ENCODE measurements around the gene HNRNPAB. TPM values are rescaled to one million over a fixed set of nuclear protein-coding genes. Genes with fewer than 3 reads are reported as not detected.

The HNRNPAB gene
- total and polyA plus RNA-seq, 2 experiments from 2014 or later = 47.6 to 117 TPM

- no peak overlapping the region for H3K27ac ChIP-seq
- no peak overlapping the region for H3K4me3 ChIP-seq
- H3K79me2 ChIP-seq (ENCODE audit: insufficient read depth) = no peaks in the 10 kb centered on the region
- H3K9me2 ChIP-seq (ENCODE audit: insufficient read depth) = no peaks in the 10 kb centered on the region
- in situ Hi-C loops (cut with MboI) = no loop called here
- no peaks in the 10 kb centered on the region for H3F3A ChIP-seq (ENCODE audit: insufficient read depth)
- H3K27me3 ChIP-seq (replicated peaks; ENCODE audit: insufficient read depth) = no peaks in the 10 kb centered on the region
- no peaks in the 10 kb centered on the region for H3K9me3 ChIP-seq (ENCODE audit: low read depth)
- H3K36me3 ChIP-seq (ENCODE audit: low read depth) = no peaks in the 10 kb centered on the region
- no peak overlapping the region for H2AFZ ChIP-seq
- no peak for DNase-seq
- WGBS, 2 experiments (ENCODE audit: low coverage in 1 of 2, low lambda C conversion rate in 2 of 2, missing lambda C conversion rate in 2 of 2) = 66 to 67% methylated on average over 18 to 21 of the region's 21 CpGs
- no peak overlapping the region for H3K9ac ChIP-seq
- H3K4me1 ChIP-seq (ENCODE audit: insufficient read depth) = no peaks in the 10 kb centered on the region
- no peak overlapping the region for H3K4me2 ChIP-seq (ENCODE audit: unreplicated experiment)
- no peak for TF ChIP-seq EZH2 (IDR thresholded peaks at IDR 0.05; ENCODE audit: insufficient read depth, poor library complexity, severe bottlenecking)
- TF ChIP-seq EZH2phosphoT487 (IDR thresholded peaks at IDR 0.05; ENCODE audit: insufficient read depth, low read depth) = no peak
- no peaks in the 10 kb centered on the region for H4K20me1 ChIP-seq (ENCODE audit: insufficient read depth)
Observed at GRCh38 chr5:178259623-178260536, 55.5 kb downstream of the HNRNPAB start.

Other genes with a start within 250 kb of the HNRNPAB start
- gene PROP1, start 208.3 kb upstream of the HNRNPAB start, total RNA-seq (2014; rRNA removed; shearing (Covaris generic)) = not detected in 2 replicates
- gene PROP1, start 208.3 kb upstream of the HNRNPAB start, polyA plus RNA-seq (2016; fragmentation: Nextera tagmentation; extraction: Ambion mirVana) = not detected in 2 replicates
- gene N4BP3, start 91.0 kb upstream of the HNRNPAB start, total RNA-seq (2014; rRNA removed; shearing (Covaris generic)) = 0.32 and 0.38 TPM in 2 replicates
- 0.09 and 0.16 TPM in 2 replicates for gene N4BP3, start 91.0 kb upstream of the HNRNPAB start, polyA plus RNA-seq (2016; fragmentation: Nextera tagmentation; extraction: Ambion mirVana)
- gene RMND5B, start 73.5 kb upstream of the HNRNPAB start, total RNA-seq (2014; rRNA removed; shearing (Covaris generic)) = 17.5 and 33.9 TPM in 2 replicates
- 19.9 and 20.7 TPM in 2 replicates for gene RMND5B, start 73.5 kb upstream of the HNRNPAB start, polyA plus RNA-seq (2016; fragmentation: Nextera tagmentation; extraction: Ambion mirVana)
- 203 and 221 TPM in 2 replicates for gene NHP2, start 50.6 kb upstream of the HNRNPAB start, total RNA-seq (2014; rRNA removed; shearing (Covaris generic))
- gene NHP2, start 50.6 kb upstream of the HNRNPAB start, polyA plus RNA-seq (2016; fragmentation: Nextera tagmentation; extraction: Ambion mirVana) = 232 and 237 TPM in 2 replicates
- not detected in 2 replicates for gene GMCL2, start 17.2 kb upstream of the HNRNPAB start, total RNA-seq (2014; rRNA removed; shearing (Covaris generic))
- not detected in 2 replicates for gene GMCL2, start 17.2 kb upstream of the HNRNPAB start, polyA plus RNA-seq (2016; fragmentation: Nextera tagmentation; extraction: Ambion mirVana)
- gene PHYKPL, start 28.3 kb downstream of the HNRNPAB start, total RNA-seq (2014; rRNA removed; shearing (Covaris generic)) = 12.1 and 28.9 TPM in 2 replicates
- gene PHYKPL, start 28.3 kb downstream of the HNRNPAB start, polyA plus RNA-seq (2016; fragmentation: Nextera tagmentation; extraction: Ambion mirVana) = 18.4 and 22.9 TPM in 2 replicates